Neural progenitor cell (in vitro differentiated cells): ENCODE results near the gene NSMCE1.

Source experiments
- EZH2 ChIP-seq: fragments of 200-600 bp; sonication (generic); IDR thresholded peaks from 2 replicates; pipeline ENCODE4 v1.6.1; 2017; ENCODE audit warnings: antibody characterized with exemption, mild to moderate bottlenecking, moderate library complexity
- TF ChIP-seq, protein P1 (sequence below): fragments of 200-600 bp; sonication (generic); IDR thresholded peaks from 2 replicates; pipeline ENCODE4 v1.5.1; 2017; ENCODE audit warnings: antibody characterized with exemption, mild to moderate bottlenecking

GRCh38 chr16:27190316-27190871 is 78.2 kb downstream of the NSMCE1 start:
- TF ChIP-seq, protein P1, sequence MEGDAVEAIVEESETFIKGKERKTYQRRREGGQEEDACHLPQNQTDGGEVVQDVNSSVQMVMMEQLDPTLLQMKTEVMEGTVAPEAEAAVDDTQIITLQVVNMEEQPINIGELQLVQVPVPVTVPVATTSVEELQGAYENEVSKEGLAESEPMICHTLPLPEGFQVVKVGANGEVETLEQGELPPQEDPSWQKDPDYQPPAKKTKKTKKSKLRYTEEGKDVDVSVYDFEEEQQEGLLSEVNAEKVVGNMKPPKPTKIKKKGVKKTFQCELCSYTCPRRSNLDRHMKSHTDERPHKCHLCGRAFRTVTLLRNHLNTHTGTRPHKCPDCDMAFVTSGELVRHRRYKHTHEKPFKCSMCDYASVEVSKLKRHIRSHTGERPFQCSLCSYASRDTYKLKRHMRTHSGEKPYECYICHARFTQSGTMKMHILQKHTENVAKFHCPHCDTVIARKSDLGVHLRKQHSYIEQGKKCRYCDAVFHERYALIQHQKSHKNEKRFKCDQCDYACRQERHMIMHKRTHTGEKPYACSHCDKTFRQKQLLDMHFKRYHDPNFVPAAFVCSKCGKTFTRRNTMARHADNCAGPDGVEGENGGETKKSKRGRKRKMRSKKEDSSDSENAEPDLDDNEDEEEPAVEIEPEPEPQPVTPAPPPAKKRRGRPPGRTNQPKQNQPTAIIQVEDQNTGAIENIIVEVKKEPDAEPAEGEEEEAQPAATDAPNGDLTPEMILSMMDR: no peak
- no peak for TF ChIP-seq EZH2
